ENCODE results near the gene KCND2. TPM values are rescaled to one million over a fixed set of nuclear protein-coding genes. Genes with fewer than 3 reads are reported as not detected.
"Not testable (repeated sequence)": the region's sequence is repeated elsewhere in the genome, so short reads cannot be mapped to it uniquely, and the experiment has no call there.

Gene KCND2
- total RNA-seq, 2 donors from 2014 or later, result 3.5 to 7.0 TPM

DNA sequence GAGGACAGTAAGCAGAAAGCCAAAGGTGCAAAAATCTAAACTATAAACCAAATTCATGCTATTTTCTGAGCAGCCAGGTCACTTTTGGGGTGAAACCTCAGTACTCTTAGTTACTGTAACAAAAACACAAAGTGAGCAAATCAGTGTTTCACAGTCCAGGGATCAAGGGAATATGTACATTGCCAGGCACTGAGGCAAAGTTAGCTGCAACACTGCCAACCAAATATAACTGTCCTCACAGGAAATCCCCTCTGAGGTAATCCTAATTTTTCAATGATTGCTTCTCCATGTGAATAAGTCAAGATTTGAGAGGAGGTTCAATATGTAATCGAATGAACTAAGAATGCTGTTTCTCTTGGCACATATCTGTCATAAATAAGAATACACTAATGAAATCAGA is 355.3 kb downstream of the KCND2 start:
- intact Hi-C loops (cut with DNase I), result no loop called here

DNA sequence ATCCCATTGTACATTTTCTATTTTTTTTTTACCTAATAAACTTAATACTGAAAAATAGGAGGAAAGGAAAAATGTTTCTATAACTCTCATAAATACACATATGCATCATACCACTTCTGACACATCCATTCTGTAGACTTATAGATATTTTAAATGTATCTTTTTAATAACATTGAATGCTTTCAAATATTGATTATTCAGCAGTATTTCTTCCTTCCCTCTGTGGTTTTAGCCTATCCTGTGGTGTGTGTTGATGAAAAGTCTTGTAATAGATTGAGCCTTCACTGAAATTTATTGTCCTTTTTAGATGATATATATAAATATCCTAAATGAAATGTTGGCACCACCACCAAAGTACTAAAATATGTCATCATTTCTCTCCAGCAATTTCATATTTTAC is 366.9 kb downstream of the KCND2 start:
- intact Hi-C loops (cut with DNase I), result no loop called here
- no peak for DNase-seq (ENCODE audit: low spot score)

More for the DNA sequence above, 355.3 kb downstream of the KCND2 start:
- DNase-seq (ENCODE audit: low spot score), result no peak

DNA sequence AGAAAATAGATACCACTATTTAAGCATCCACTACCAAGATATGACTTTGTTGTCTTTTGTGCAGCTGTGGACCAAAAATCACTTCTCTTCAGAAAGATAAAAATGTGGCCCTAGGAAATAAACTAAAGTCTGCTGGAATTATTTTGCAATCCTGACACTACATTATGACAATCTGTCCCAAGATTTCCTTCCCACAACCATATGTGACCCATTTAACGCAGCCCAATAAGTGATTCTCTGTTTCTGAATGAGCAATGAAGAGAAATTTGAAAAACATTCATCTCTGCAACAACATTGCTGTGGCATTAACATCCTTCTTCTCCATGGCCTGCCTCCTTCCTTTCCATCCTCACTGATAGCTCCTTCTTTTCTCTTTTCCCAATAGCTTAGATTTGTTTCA is 373.0 kb downstream of the KCND2 start:
- intact Hi-C loops (cut with DNase I), result no loop called here

GRCh38 chr7:120654241-120654640 is 381.3 kb downstream of the KCND2 start:
- no peak for DNase-seq (ENCODE audit: low spot score)

More for the DNA sequence above, 373.0 kb downstream of the KCND2 start:
- no peak for DNase-seq (ENCODE audit: low spot score)

GRCh38 chr7:120658516-120658915 is 385.5 kb downstream of the KCND2 start:
- intact Hi-C loops (cut with DNase I), result no loop called here
- DNase-seq (ENCODE audit: low spot score), result no peak

More at GRCh38 chr7:120654241-120654640, 381.3 kb downstream of the KCND2 start:
- intact Hi-C loops (cut with DNase I), result no loop called here

DNA sequence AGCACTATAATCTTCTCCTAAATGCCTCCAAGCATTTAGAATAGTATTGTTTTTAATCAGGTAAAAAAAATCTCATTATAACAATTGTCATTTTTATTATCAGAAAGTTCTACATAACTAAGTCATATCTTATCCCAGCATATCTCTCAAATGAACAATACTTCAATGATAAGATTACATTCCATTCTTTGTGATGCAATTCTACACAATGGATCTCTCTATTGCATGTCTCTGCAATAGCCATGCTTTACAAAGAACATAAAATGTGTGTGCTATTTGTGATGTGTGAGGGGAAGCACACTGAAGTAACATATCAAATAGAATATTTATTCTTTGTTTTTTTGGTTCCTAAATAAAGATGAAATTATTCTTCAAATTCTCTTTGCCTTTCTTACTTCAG is 389.3 kb downstream of the KCND2 start:
- intact Hi-C loops (cut with DNase I), result no loop called here
- DNase-seq (ENCODE audit: low spot score), result no peak

- no peak for DNase-seq (ENCODE audit: low spot score)
- intact Hi-C loops (cut with DNase I), result no loop called here
Observed at GRCh38 chr7:120665068-120665467, 392.1 kb downstream of the KCND2 start.

GRCh38 chr7:120675076-120675475 is 402.1 kb downstream of the KCND2 start:
- intact Hi-C loops (cut with DNase I), result no loop called here
- DNase-seq (ENCODE audit: low spot score), result no peak

- intact Hi-C loops (cut with DNase I), result no loop called here
- no peak for DNase-seq (ENCODE audit: low spot score)
Observed at GRCh38 chr7:120677535-120677934, 404.6 kb downstream of the KCND2 start.

DNA sequence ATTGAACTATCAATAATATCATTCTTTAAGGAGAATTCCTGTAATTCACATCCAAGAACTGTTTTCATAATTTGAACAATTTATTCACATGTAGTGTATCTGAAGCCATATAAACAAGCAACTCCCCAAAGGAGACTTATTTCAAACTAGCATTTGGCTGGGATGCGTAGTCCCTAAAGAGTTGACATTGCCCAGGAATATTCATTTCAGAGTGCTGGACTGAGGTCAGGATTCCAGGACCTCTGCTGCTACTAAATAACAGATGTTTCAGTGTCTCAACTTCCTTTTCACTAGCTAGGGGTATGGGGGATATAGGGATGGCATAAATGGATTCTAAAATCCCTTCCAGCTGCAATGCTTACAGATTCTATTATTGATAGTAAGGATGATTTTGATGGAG is 408.0 kb downstream of the KCND2 start:
- intact Hi-C loops (cut with DNase I), result no loop called here
- DNase-seq (ENCODE audit: low spot score), result no peak

DNA sequence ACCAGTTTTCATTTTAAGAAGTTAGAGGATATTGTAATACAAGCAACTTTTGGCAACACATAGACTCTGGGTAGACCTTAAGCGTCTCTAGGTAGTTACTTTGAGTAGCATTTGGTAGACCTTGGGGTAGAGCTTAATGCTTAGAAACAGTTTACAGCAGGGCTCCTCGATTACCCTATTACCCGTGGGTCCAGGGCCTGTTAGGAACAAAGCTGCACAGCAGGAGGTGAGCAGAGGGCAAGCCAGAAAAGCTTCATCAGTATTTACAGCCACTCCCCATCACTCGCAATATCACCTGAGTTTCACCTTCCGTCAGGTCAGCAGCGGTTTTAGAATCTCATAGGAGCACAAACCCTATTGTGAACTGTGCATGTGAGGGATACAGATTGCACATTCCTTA is 411.5 kb downstream of the KCND2 start:
- DNase-seq (ENCODE audit: low spot score), result no peak
- intact Hi-C loops (cut with DNase I), result no loop called here

DNA sequence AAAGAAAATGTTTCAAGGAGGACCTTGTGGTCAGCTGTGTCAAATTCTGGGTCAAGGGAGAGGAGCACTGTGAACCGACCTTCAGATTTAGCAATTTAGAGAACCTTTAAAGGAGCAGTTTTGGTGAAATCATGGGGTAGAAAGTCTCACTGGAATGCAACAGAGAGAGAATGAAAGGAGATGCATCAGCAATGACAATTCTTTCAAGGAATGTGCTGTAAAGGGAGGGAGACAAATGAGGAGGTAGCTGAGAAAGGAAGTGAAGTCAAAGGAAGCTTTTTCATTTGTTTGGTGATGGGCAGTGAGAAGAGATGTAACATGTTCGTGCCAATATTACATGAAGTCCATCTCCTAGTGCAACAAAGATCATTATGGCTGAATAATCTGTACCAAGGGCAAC is 418.9 kb downstream of the KCND2 start:
- intact Hi-C loops (cut with DNase I), result no loop called here
- no peak for DNase-seq (ENCODE audit: low spot score)

DNA sequence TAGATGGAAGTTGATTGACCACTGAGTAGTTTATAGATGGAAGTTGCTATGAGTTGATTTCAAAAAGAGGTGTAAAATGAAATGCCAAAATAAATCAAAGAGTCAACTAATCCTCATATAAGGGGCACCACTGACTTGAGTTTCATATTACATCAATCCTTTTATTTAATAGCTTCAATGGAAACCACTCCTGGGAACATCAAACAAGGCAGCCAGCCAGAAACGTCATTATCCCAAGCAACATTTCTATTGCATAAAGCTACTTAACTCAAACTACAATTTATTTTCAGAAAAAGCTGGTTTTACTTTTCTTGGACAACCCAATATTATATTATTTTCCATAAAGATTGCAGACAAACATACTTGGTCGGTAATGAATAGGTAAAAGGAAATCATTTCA is 422.9 kb downstream of the KCND2 start:
- intact Hi-C loops (cut with DNase I), result no loop called here
- no peak for DNase-seq (ENCODE audit: low spot score)

GRCh38 chr7:120700796-120701195 is 427.8 kb downstream of the KCND2 start:
- intact Hi-C loops (cut with DNase I), result no loop called here
- no peak for DNase-seq (ENCODE audit: low spot score)

DNA sequence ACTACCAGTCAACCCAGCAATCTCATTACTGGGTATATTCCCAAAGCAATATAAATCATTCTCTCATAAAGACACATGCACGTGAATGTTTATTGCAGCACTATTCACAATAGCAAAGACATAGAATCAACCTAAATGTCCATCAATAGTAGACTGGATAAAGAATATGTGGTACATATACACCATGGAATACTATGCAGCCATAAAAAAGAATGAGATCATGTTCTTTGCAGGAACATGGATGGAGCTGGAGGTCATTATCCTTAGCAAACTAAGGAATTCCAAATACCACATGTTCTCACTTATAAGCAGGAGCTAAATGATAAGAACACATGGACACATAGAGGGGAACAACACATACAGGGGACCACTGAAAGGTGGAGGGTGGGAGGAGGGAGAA is 429.4 kb downstream of the KCND2 start:
- DNase-seq (ENCODE audit: low spot score); intact Hi-C loops (cut with DNase I): not testable (repeated sequence)

DNA sequence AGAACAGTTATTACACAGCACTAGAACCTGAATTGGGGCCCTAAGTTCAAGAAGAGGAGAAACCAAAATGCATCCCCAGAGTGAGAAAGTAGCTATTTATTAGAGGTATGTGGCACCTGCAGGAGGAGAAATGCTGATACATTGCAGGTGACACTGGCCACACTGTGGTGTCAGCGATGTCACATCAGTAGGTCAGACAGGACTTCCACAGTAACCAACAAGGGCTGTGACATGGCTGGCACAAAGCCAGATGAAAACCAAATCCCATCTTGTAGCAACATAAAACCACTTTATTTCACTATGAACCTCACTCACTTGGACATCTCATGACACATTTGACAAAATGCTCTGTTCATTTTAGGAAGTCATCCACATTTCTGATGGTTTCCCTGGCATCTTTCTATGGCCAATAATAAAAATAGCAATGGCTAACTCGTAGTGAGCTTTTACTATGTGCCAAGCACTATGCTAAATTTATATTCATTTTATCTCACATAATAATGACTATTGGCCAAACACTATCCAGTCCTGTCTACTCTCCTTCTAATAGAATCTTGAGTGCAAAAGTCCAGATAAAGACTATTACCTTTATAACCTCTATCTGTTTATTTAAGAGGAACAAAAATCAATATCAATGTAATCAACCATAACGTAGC is 430.7 kb downstream of the KCND2 start:
- DNase-seq (ENCODE audit: low spot score), result no peak
- intact Hi-C loops (cut with DNase I), result no loop called here

GRCh38 chr7:120709252-120709971 is 436.4 kb downstream of the KCND2 start:
- intact Hi-C loops (cut with DNase I), result no loop called here
- DNase-seq (ENCODE audit: low spot score), result no peak

GRCh38 chr7:120709972-120710320 is 437.0 kb downstream of the KCND2 start:
- DNase-seq (ENCODE audit: low spot score), result no peak
- intact Hi-C loops (cut with DNase I), result no loop called here

DNA sequence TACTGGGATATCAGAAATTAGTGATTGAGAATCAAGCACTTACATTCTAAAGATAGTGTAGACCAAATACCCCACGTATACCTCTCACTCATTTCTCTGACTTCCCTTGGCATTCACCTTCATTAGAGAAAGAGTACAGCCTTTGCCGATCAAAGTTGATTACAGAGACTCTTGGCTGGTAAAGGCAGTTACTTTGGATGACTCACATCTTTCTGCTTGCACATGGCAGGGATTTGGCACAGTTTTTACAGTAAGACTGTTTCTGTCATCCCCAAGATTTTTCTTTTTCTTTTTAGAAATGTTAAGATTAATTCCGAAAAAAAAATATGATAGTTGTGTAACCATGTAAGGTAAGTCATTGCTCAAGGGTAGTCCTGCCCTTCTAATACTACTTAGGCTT is 442.0 kb downstream of the KCND2 start:
- no peak for DNase-seq (ENCODE audit: low spot score)
- intact Hi-C loops (cut with DNase I), result no loop called here

- DNase-seq (ENCODE audit: low spot score), result no peak
- intact Hi-C loops (cut with DNase I), result no loop called here
Observed at GRCh38 chr7:120716307-120716706, 443.3 kb downstream of the KCND2 start.

- DNase-seq (ENCODE audit: low spot score), result no peak
- intact Hi-C loops (cut with DNase I), result no loop called here
Observed at GRCh38 chr7:120717166-120717565, 444.2 kb downstream of the KCND2 start.
